ENCODE results near the gene SELL.

The SELL gene

DNA sequence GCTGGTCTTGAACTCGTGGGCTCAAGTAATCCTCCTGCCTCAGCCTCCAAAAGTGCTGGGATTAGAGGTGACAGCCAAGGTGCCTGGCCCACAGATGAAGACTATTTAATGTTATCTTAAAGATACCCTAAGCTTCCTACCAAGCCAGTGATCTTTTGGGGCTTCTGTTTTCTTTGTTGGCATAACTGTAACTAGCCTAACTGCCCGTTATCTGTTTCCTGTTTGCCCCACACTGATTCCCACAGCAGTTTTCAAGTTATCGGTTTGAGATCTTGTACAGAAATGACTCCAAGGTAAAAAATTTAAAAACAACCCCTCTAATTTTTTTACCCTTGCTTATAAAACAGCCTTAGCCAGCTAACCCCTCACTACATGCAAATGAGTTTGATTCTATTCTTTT is 12.4 kb downstream of the SELL start (continued):
- TF ChIP-seq, protein P1, sequence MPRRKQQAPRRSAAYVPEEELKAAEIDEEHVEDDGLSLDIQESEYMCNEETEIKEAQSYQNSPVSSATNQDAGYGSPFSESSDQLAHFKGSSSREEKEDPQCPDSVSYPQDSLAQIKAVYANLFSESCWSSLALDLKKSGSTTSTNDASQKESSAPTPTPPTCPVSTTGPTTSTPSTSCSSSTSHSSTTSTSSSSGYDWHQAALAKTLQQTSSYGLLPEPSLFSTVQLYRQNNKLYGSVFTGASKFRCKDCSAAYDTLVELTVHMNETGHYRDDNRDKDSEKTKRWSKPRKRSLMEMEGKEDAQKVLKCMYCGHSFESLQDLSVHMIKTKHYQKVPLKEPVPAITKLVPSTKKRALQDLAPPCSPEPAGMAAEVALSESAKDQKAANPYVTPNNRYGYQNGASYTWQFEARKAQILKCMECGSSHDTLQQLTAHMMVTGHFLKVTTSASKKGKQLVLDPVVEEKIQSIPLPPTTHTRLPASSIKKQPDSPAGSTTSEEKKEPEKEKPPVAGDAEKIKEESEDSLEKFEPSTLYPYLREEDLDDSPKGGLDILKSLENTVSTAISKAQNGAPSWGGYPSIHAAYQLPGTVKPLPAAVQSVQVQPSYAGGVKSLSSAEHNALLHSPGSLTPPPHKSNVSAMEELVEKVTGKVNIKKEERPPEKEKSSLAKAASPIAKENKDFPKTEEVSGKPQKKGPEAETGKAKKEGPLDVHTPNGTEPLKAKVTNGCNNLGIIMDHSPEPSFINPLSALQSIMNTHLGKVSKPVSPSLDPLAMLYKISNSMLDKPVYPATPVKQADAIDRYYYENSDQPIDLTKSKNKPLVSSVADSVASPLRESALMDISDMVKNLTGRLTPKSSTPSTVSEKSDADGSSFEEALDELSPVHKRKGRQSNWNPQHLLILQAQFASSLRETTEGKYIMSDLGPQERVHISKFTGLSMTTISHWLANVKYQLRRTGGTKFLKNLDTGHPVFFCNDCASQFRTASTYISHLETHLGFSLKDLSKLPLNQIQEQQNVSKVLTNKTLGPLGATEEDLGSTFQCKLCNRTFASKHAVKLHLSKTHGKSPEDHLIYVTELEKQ (tag by site-specific recombination; IDR thresholded peaks at IDR 0.05; ENCODE audit: borderline replicate concordance) = no peak
- TF ChIP-seq ZNF664 (tag by site-specific recombination; IDR thresholded peaks at IDR 0.05) (no peak), IKZF3 (tag by site-specific recombination; IDR thresholded peaks at IDR 0.05) (no peak), ZNF473 (tag by site-specific recombination; IDR thresholded peaks at IDR 0.05) (no peak), ZNF24 (tag by site-specific recombination; IDR thresholded peaks at IDR 0.05) (no peak), ZNF548 (tag by site-specific recombination; IDR thresholded peaks at IDR 0.05) (no peak), ZNF423 (tag by site-specific recombination; IDR thresholded peaks at IDR 0.05) (no peak), ZNF510 (tag by site-specific recombination; IDR thresholded peaks at IDR 0.05; ENCODE audit: insufficient replicate concordance) (no peak), KLF16 (tag by site-specific recombination; IDR thresholded peaks at IDR 0.05) (no peak)
- TF ChIP-seq, protein P2, sequence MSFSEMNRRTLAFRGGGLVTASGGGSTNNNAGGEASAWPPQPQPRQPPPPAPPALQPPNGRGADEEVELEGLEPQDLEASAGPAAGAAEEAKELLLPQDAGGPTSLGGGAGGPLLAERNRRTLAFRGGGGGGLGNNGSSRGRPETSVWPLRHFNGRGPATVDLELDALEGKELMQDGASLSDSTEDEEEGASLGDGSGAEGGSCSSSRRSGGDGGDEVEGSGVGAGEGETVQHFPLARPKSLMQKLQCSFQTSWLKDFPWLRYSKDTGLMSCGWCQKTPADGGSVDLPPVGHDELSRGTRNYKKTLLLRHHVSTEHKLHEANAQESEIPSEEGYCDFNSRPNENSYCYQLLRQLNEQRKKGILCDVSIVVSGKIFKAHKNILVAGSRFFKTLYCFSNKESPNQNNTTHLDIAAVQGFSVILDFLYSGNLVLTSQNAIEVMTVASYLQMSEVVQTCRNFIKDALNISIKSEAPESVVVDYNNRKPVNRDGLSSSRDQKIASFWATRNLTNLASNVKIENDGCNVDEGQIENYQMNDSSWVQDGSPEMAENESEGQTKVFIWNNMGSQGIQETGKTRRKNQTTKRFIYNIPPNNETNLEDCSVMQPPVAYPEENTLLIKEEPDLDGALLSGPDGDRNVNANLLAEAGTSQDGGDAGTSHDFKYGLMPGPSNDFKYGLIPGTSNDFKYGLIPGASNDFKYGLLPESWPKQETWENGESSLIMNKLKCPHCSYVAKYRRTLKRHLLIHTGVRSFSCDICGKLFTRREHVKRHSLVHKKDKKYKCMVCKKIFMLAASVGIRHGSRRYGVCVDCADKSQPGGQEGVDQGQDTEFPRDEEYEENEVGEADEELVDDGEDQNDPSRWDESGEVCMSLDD (tag by site-specific recombination; IDR thresholded peaks at IDR 0.05) = no peak

DNA sequence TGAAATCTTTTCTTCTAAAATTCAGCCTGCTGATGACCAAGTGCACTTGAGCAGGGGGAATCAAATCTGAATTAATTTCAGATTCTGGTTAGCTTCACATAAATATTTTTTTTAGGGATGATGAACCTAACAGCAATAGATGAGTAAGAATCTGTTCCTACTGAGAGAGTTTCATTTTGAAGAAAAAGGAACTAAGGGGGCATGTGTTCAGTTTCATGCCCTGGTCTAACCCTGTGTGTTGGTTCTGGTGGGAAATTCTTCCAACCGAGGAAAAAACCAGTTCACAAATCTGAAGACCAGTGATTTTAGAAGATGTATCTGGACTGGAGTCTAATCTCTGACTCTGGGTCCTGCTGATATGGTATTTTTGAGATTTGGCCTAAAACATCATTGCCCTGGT is 13.7 kb downstream of the SELL start:
- Histone ChIP-seq H3K36me3 (ENCODE audit: control insufficient read depth in 2 of 2, insufficient read depth in 1 of 2, low read length in 2 of 2) (no peaks in the 10 kb centered on the region), H3K9me3 (ENCODE audit: control insufficient read depth, insufficient read depth, low read depth, low read length) (no peaks in the 10 kb centered on the region), H3K4me3 (ENCODE audit: low read depth, low read length) (no peak overlapping the region), H3K27ac (ENCODE audit: extremely low read depth, low read depth, low read length) (no peak overlapping the region), H3K4me1 (ENCODE audit: control insufficient read depth, insufficient read depth, low read length) (no peaks in the 10 kb centered on the region)
- ChIA-PET CTCF (no interaction called here), POLR2A (no interaction called here)
- TF ChIP-seq ZNF529 (tag by site-specific recombination; IDR thresholded peaks at IDR 0.05; ENCODE audit: insufficient replicate concordance) = no peak
- no peak for TF ChIP-seq ZNF324 (tag by site-specific recombination; IDR thresholded peaks at IDR 0.05)
- no peak for TF ChIP-seq ZNF202 (tag by site-specific recombination; IDR thresholded peaks at IDR 0.05; ENCODE audit: borderline replicate concordance)
- TF ChIP-seq ZNF221 (tag by site-specific recombination; IDR thresholded peaks at IDR 0.05; ENCODE audit: borderline replicate concordance) = no peak
- no peak for TF ChIP-seq KLF10 (tag by site-specific recombination; IDR thresholded peaks at IDR 0.05)
- no peak for TF ChIP-seq ZNF169 (tag by site-specific recombination; IDR thresholded peaks at IDR 0.05)
- TF ChIP-seq, protein P3, sequence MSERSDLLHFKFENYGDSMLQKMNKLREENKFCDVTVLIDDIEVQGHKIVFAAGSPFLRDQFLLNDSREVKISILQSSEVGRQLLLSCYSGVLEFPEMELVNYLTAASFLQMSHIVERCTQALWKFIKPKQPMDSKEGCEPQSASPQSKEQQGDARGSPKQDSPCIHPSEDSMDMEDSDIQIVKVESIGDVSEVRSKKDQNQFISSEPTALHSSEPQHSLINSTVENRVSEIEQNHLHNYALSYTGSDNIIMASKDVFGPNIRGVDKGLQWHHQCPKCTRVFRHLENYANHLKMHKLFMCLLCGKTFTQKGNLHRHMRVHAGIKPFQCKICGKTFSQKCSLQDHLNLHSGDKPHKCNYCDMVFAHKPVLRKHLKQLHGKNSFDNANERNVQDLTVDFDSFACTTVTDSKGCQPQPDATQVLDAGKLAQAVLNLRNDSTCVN (tag by site-specific recombination; optimal IDR thresholded peaks at IDR 0.05) = no peak
- no peak for TF ChIP-seq SETDB1 (IDR thresholded peaks at IDR 0.05; ENCODE audit: insufficient read length, low read length)
- no peak for TF ChIP-seq ZBTB17 (tag by site-specific recombination; IDR thresholded peaks at IDR 0.05)
- no peak for TF ChIP-seq RBAK (tag by site-specific recombination; IDR thresholded peaks at IDR 0.05)
- TF ChIP-seq ZNF366 (tag by site-specific recombination; conservative IDR thresholded peaks at IDR 0.05) = no peak
- TF ChIP-seq, protein P4, sequence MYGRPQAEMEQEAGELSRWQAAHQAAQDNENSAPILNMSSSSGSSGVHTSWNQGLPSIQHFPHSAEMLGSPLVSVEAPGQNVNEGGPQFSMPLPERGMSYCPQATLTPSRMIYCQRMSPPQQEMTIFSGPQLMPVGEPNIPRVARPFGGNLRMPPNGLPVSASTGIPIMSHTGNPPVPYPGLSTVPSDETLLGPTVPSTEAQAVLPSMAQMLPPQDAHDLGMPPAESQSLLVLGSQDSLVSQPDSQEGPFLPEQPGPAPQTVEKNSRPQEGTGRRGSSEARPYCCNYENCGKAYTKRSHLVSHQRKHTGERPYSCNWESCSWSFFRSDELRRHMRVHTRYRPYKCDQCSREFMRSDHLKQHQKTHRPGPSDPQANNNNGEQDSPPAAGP (tag by site-specific recombination; IDR thresholded peaks at IDR 0.05) = no peak
